ENCODE data around the gene PPARA. TPM values are rescaled to one million over a fixed set of nuclear protein-coding genes. Genes with fewer than 3 reads are reported as not detected.

The PPARA gene
- total and polyA plus RNA-seq, 9 of the 15 experiments (the other 6 are each of a cell fraction or from before 2014, with no cell fraction given): 0.64 to 5.3 (median 3.5) TPM

DNA sequence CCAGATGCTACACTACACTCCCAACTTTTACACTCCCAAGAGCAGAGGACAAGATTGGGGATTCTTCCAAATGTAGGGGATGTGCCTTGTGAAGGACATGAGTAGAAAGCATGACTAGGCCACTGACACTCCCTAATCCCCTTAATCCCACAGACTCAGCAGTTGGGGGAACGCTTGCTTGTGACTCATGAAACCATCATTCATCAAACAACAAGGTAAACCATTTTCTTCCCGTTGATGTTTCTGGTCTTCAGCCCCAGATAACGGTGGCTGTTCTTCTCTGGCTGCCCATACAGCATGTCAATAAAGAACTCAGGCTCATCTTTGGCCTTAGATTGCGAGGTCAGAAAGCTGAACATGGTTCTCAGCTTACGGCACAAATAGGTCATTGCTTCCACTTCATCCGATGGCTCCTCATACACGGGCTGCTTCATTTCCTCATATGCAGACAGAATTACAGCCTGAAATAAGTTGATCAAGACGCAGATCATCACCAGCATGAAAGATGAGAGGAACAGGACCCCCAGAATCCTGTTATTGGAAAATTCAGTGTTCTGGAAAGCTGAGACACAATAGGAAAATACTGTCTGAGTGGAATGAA, 106.1 kb downstream of the PPARA start (continued):
- TF ChIP-seq ZFX (CRISPR knock-in tag; IDR thresholded peaks at IDR 0.05): peak; percentile 33
- TF ChIP-seq SNIP1 (IDR thresholded peaks at IDR 0.05; ENCODE audit: low read depth): no peak
- no peak for TF ChIP-seq ZNF197 (CRISPR knock-in tag; IDR thresholded peaks at IDR 0.05; ENCODE audit: low read depth)
- TF ChIP-seq TCF3 (CRISPR knock-in tag; IDR thresholded peaks at IDR 0.05): peak; percentile 63
- TF ChIP-seq, protein P1, sequence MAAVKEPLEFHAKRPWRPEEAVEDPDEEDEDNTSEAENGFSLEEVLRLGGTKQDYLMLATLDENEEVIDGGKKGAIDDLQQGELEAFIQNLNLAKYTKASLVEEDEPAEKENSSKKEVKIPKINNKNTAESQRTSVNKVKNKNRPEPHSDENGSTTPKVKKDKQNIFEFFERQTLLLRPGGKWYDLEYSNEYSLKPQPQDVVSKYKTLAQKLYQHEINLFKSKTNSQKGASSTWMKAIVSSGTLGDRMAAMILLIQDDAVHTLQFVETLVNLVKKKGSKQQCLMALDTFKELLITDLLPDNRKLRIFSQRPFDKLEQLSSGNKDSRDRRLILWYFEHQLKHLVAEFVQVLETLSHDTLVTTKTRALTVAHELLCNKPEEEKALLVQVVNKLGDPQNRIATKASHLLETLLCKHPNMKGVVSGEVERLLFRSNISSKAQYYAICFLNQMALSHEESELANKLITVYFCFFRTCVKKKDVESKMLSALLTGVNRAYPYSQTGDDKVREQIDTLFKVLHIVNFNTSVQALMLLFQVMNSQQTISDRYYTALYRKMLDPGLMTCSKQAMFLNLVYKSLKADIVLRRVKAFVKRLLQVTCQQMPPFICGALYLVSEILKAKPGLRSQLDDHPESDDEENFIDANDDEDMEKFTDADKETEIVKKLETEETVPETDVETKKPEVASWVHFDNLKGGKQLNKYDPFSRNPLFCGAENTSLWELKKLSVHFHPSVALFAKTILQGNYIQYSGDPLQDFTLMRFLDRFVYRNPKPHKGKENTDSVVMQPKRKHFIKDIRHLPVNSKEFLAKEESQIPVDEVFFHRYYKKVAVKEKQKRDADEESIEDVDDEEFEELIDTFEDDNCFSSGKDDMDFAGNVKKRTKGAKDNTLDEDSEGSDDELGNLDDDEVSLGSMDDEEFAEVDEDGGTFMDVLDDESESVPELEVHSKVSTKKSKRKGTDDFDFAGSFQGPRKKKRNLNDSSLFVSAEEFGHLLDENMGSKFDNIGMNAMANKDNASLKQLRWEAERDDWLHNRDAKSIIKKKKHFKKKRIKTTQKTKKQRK (IDR thresholded peaks at IDR 0.05; ENCODE audit: borderline replicate concordance, low read depth, low read length): no peak
- TF ChIP-seq DPF2 (IDR thresholded peaks at IDR 0.05): 0 out of 2 replicates have a peak, but pooled peaks have one; percentile 25
- TF ChIP-seq SMARCE1 (IDR thresholded peaks at IDR 0.05): peak; percentile 24; the same call in 1 of the 2 replicates
- TF ChIP-seq, protein P2, sequence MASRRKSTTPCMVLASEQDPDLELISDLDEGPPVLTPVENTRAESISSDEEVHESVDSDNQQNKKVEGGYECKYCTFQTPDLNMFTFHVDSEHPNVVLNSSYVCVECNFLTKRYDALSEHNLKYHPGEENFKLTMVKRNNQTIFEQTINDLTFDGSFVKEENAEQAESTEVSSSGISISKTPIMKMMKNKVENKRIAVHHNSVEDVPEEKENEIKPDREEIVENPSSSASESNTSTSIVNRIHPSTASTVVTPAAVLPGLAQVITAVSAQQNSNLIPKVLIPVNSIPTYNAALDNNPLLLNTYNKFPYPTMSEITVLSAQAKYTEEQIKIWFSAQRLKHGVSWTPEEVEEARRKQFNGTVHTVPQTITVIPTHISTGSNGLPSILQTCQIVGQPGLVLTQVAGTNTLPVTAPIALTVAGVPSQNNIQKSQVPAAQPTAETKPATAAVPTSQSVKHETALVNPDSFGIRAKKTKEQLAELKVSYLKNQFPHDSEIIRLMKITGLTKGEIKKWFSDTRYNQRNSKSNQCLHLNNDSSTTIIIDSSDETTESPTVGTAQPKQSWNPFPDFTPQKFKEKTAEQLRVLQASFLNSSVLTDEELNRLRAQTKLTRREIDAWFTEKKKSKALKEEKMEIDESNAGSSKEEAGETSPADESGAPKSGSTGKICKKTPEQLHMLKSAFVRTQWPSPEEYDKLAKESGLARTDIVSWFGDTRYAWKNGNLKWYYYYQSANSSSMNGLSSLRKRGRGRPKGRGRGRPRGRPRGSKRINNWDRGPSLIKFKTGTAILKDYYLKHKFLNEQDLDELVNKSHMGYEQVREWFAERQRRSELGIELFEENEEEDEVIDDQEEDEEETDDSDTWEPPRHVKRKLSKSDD (conservative IDR thresholded peaks at IDR 0.05; ENCODE audit: low read length): no peak
- TF ChIP-seq, protein P3, sequence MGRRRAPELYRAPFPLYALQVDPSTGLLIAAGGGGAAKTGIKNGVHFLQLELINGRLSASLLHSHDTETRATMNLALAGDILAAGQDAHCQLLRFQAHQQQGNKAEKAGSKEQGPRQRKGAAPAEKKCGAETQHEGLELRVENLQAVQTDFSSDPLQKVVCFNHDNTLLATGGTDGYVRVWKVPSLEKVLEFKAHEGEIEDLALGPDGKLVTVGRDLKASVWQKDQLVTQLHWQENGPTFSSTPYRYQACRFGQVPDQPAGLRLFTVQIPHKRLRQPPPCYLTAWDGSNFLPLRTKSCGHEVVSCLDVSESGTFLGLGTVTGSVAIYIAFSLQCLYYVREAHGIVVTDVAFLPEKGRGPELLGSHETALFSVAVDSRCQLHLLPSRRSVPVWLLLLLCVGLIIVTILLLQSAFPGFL (CRISPR knock-in tag; IDR thresholded peaks at IDR 0.05): no peak

All from K562 (cell line).